NCI-H510A (cell line): ENCODE data around the gene CDH6.

Experiments used
- DNase-seq: peaks from one replicate; lab custom pipeline; 2025; lab: John Stamatoyannopoulos, UW

Gene CDH6

DNA sequence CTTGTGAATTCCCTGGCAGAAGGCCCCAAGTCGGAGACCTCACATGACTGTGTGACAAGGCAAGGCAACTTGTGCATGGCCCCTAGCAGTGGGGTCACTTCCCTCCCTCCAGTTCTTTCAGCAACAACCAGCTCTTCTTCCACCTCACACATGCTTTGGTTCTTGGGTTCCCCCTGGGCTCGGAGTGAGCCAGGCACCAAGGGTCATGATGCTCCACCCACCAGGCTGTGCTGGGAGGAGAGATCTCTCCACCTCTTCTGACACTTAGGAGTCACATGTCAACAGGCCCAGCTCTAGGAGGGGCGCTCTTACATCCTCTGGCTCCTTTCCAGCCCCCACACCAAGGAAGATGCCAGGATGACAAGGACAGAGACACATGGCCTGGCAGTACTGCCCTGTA lies 56.7 kb downstream of the CDH6 start:
- DNase-seq: no peak

DNA sequence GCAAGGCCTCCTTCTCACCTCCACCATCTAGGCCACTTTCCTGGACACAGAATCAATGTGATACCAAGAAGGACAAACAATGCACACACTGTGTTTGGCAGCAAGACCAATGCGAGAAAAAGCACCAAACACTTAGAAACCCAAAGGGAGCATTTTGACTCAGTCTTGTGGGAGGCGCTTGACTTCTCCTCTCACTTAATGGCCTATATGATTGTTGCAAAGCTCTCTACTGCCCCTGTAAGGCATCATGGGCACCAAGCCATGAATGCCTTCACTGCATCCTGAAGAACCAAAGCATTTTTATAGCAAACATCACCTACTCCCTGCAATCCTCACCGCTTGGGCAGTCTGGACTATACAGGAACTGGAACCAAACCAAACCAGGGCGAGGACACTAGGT lies 57.5 kb downstream of the CDH6 start:
- DNase-seq: no peak

DNA sequence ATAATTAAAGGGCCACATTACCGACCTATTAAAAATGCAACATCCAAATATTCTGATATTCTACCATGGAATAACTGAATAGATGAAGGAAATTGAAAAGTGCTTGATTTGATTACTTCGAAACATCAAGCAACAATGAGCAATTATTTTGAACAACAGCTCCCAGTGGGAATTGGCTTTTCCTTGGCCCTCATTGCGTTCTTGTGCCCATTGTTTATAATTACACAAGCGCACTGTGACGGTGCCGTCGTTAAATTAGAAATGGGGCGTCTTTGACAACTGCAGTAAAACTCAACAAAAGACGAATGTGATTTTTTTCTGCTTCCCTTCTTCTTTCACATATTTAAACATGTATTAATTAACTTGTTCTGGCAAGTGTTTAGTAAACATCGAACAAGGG lies 61.6 kb downstream of the CDH6 start:
- no peak for DNase-seq

DNA sequence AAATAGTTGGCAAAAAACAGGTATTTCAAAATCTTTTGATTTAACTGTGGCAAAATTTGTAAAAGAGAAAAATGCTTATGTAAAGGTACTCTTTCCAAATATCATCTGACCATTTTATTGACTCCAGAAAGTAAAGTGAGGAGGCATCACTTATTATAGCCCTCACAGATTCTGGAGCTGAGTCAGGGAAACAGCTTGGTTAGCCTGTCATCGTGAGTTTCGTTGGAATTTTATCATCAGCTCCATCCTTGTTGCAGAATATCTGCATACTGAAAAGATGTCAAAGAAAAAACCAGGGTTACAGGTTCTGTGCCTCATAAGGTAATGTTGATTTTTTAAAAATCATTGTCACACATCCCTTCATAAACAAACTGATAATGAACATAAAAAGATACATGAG lies 74.8 kb downstream of the CDH6 start:
- DNase-seq: no peak

DNA sequence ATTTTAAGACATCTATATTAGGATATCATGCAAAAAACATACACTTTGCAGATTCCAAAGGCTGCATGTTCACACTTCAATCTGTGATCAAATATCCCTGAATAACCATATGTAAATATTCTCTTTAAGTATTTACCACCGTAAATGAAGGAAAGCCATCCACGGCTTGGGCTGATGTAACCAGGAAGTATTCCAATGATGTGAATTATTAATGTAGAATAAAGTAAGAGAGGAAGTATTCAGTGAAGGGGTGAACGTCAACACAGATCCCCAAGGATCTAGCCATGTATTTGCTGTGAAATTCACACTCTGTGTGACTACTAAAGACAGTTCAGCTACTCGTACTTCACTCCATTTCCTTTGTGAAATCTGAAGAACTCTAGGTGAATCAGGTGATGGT lies 75.2 kb downstream of the CDH6 start:
- DNase-seq: no peak

DNA sequence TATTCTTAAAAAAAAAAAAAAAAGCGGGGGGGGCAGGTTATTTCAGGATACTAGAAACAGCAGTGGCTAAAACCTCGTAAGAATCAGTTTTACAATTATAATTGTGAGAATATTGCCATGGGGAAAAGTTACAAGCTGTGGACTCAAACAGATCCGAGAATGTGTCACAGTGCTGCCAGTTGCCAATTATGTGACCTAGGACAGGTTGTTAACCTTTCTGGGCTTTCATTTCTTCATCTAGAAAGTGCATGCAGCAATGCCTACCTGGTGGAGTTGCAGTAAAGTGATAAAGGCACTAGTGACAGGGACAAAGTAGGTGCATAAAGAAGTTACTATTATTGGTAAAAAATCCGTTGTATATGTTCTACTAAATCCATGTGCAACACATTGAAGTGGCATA lies 75.8 kb downstream of the CDH6 start:
- DNase-seq: no peak

DNA sequence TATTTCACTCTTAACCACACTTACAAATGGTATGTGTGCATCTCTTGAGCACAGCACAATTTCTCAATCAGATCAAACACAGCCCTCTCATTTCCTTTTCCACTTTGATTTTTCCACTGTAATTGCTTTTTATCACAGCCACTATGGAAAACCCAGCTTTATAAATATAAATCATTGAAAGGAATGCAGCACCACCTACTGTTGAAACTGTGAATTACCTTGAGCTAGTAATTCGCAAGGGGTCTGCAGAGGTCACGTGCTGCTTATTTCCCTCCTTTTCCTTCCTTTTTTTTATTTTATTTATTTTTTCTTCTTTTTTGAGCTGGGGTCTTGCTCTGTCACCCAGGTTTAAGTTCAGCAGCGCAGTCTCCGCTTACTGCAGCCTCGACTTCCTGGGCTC lies 76.9 kb downstream of the CDH6 start:
- no peak for DNase-seq

DNA sequence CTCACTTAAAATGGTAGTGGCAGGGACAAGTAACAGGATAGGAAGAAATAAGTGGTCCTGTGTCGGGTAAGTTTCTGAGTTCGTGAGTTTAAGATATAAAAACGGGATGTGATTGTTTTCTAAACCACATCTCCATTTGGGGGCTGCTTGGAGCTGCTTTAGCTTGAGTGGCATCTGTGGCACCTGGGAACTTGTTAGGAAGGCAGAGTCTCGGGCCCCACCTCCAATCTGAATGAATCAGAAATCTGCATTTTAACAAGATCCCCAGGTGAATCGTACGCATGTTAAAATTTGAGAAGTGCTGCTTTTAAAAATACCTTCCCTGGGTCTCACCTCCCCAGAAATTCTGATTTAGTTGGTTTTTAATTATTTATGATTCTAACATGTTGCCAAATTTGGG lies 78.1 kb downstream of the CDH6 start:
- no peak for DNase-seq

DNA sequence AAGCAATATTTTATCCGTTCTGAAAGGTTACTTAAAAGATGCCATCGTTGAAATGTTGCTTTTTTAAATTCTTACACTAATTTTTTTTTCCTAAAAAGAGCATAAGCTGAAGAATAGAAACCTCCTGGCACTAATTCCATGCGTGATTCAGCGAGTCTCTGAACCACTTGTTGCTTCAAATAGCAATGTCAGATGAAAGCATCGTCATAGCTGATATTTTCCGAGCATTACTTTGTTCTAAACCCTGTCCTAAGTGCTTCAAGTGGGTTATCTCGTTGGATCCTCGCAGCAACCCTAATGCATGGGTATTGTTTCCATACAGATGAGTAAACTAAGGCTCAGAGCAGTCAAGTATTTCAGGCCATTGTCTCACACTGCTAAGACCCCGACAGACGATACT lies 79.7 kb downstream of the CDH6 start:
- DNase-seq: no peak

DNA sequence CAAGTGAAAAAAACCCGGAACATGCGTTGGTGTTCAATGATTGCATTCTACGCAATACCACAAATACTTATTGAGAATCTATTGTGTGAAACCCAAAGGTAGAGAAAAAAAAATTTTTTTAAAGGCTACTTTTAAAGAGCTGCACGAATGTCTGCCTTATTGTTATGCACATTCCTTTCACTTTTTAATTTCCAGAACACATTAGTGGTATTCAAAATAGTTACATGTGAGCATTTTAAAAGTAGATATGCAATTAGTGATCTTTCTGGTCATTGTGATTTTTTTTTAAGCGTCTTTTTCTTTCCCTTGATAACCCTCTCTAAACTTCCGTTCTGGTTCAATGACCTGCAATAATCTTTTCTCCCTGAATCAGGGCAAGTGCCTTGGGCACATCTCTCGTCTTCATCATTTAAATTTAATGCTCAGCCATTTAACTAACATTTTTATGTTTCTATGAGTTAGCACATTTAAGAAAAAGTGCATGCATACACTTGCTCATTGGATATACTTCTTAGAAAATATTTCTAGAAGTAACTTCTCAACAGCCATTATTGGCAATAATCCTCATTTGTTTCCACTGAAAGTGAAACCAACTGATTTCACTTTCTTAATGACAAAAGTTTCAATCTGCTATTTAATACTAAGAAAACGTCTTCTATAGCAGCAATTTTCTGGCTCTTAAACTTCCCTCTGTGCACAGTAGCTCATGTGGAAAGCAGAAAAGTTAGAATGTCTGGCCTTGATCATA lies 80.3 kb downstream of the CDH6 start:
- DNase-seq: no peak

DNA sequence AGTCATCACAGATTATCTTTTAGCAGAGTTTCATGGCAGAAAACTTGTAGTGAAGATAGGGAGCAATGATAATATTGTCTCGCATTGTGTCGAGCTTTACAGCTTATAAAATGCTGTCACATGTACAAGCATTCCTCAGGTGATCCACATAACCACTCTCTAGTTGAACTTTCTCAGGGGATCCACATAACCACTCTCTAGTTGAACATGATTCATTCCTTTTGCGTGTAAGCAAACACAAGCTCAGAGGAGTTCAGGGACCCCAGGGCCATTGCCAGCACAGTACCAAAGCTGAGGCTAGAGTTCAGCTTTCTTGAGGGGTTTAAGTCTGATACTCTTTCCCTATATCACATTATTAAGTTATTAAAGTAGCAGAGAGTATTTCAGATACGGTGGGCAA lies 86.7 kb downstream of the CDH6 start:
- DNase-seq: no peak

DNA sequence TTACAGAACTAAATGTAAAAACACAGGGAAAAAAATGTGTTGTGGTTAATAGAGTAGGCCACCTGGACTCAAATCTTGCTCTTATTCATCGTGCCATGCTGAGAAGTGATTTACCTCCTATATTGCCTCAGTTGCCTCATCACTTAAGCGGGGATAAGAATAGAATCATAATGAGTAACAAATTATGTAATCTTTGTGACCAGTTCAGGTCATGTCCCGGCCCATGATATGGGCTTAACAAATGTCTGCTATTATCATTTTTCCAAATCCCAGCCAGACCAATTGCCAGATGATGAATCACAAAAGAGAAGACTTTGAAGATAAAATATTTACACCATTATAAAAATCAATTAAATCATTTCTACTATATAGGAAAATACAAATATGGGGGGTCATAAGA lies 89.8 kb downstream of the CDH6 start:
- DNase-seq: no peak

DNA sequence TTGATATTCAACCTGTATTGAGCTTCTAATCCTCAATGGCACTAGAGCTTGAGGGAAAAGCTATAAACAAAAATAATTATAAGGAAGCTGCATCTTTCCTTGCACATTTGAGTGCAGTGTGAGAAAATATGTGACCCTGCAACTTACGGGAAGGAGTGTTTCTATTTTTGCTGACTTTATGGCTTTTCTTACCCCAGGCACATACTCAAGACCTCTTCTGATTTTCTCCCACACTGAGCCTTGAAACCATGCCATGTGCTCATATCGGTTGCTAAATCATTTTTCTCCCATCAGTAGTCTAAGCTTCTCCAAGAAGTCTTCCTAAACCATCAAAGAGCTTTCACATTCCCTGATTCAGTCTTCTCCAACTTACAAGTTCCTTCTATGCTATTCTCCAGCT lies 91.5 kb downstream of the CDH6 start:
- no peak for DNase-seq

DNA sequence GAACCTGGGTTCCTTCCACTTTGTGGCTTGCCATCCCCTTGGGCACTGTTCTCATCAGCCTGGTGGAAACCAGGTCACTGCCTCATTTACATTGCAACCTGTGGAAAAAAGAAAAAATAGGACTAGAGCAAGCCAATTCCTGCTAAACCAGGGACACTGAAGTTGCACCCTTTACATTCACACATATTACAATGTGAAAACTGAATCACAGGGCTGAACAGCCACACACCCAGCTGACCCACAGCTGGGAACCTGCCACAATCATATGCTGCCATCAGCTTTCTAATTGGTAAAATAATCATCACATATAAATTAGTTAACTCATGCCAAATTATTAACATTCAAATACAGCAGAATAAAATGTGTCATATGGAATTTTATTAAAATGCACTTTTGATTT lies 94.5 kb downstream of the CDH6 start:
- DNase-seq: no peak

DNA sequence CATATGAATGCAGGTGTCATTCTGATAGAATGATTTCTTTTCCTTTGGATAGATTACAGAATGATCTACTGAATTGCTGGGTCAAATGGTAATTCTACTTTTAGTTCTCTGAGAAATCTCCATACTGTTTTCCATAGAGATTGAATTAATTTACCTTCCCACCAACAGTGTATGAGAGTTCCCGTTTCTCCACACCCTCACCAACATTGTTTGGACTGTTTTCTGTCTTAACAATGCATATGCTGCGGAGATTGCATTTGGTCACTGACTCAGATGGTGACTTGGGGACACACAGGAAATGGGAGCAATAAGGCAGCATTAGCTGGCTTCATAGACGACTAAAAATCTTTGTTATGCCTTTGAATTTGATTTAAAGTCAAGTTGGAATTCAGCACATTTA lies 95.9 kb downstream of the CDH6 start:
- no peak for DNase-seq

DNA sequence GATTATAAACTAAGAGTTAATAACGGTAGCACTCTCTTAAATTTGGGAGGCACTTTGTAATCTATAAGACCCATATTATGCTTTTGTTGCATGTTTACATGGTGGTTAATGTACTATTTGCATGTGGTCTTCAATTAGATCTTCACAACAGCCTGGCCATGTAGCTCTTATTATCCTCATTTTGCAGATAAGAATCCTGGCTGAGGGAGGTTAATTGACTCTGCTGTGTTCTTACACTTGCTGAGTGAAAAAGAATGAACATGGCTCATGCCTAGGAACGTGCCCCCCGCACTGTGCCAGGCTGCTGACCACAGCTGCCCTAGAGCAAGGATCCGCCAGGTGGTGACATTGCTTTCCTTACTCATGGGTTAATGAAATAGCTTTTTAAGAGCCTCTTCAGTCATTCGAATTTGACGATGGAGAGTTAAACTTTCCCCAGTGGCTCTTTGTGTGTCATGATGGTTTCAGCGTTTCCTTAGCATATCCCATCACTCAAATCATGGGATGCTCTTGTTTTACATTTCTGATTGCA lies 97.9 kb downstream of the CDH6 start:
- DNase-seq: no peak

DNA sequence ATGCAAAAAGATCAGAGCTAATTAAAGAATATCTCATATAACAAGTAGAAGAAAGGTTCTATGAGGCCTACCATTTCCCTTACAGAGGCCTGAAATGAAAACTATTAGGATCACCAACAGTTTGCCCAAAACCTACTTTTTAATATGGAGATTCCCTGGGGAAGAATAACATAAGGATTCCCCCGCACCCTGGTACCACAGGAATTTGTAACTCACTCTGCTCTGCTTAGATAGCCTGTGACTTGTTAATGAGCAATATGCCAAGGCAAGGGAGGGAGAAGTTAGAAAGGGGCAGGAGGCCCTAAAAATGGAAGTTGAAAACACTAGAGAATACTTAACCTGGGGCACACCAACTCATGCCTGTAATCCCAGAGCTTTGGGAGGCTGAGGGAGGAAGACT lies 107.0 kb downstream of the CDH6 start:
- DNase-seq: no peak

DNA sequence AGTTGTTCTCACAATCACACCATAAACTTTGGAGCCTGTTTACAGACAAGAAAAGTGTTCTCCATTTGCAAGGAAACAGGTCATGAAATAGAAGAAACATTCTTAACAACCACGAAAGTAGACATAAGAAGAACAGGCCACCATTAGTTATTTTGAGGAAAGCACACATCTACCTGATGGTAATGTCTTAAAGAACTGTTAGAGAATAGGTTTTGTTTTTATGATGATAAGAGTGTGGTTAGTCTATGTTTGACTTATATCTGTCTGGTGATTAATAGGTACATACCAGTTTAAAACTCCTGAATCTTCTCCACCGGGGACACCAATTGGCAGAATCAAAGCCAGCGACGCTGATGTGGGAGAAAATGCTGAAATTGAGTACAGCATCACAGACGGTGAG lies 108.3 kb downstream of the CDH6 start:
- no peak for DNase-seq

DNA sequence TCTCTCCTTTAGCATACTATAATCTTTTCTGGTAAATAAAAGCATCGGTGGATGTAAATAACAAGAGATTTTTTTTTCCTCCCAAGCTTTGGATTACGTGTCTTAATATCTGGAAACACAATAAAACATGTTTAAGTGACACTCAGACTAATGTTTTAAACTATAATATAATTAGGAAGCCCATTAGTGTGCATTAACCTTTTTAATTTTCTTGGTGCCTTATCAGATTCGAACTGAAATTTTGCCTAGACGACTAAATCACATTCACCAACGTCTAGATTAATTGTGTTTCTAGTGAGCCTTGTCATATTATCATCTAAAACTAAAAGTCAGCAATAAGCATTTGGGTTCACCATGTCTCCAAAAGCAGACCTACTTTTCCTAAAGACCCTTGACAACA lies 110.2 kb downstream of the CDH6 start:
- no peak for DNase-seq

DNA sequence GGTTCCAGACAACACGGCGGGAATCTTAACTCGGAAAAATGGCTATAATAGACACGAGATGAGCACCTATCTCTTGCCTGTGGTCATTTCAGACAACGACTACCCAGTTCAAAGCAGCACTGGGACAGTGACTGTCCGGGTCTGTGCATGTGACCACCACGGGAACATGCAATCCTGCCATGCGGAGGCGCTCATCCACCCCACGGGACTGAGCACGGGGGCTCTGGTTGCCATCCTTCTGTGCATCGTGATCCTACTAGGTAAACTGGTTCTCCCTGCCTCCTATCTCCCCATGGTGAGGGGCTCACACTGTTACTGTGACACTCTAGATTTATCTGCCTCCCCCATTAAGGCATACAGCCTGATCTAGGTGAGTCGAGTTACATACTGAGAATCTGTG lies 124.2 kb downstream of the CDH6 start:
- DNase-seq: no peak

DNA sequence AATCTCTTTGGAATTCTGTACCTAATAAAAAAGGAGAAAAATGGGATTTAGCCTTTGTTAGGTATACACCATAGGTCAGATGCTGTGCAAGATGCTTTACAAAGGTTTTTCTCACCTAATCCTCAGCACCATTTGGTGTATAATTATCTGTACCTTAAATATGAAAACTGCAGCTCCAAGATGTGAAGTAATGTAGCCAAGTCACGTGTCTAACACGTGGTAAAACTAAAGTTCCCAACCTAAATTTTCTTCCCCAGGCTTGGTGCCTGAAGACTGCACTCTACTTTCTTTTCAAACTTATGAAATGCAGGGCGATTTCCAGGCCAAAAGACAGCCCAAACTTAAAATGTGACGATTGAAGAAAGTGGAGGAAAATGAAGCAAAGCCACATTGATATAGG lies 125.8 kb downstream of the CDH6 start:
- DNase-seq: no peak

DNA sequence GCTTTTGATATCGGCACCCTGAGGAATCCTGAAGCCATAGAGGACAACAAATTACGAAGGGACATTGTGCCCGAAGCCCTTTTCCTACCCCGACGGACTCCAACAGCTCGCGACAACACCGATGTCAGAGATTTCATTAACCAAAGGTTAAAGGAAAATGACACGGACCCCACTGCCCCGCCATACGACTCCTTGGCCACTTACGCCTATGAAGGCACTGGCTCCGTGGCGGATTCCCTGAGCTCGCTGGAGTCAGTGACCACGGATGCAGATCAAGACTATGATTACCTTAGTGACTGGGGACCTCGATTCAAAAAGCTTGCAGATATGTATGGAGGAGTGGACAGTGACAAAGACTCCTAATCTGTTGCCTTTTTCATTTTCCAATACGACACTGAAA lies 129.5 kb downstream of the CDH6 start:
- no peak for DNase-seq

DNA sequence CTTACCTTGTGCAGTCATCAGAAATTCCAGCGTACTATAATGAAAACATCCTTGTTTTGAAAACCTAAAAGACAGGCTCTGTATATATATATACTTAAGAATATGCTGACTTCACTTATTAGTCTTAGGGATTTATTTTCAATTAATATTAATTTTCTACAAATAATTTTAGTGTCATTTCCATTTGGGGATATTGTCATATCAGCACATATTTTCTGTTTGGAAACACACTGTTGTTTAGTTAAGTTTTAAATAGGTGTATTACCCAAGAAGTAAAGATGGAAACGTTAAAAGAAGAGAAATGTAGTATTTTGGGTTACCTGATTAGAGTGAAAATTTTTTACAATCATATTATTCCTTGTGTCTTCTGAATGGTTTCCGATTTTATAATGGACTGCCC lies 131.4 kb downstream of the CDH6 start:
- DNase-seq: no peak

DNA sequence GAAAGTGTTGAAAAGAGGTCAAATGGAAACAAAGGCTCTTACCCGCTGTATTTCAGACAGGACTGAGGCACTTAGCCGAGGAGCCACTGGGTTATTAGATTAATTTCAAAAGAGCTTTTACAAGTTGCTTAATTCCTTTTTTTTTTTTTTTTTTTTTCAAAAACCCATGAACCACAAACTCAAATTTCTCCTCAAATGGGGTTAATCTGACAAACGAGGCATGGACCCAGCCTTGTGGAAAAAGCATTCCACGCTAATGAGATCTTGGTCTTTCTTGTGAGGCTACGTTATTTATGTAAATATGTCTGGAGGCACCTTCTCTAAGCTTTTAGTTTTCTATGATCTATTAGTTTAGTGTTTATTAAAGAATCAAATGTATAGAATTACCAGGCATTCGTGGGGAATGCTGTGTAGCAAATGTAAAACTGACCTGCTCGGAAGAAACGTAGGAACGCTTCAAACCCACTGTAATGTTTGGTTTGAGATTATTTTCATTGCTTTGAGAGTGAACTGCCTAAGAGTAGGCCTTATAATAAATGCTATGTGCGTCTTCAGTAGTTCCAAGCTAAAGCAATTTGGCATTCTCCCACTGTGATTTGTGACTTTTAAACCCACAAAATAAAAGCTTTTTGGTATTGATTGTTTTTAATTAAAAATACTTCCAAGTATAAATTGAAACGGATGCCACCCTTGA lies 134.7 kb downstream of the CDH6 start:
- no peak for DNase-seq
